22Rv1 (cell line): ENCODE measurements around the gene NCOR2.

Experiments
- H3K27ac ChIP-seq: fragments of 450-650 bp; 2 replicates; pipeline ENCODE4 v1.5.1; 2017
- ZFX ChIP-seq: fragments of 450-650 bp; IDR thresholded peaks from 2 replicates; pipeline ENCODE4 v1.6.1; 2017; ENCODE audit warnings: antibody characterized with exemption, borderline replicate concordance
- TF ChIP-seq, protein P1 (sequence below): fragments of 450-650 bp; IDR thresholded peaks from 2 replicates; pipeline ENCODE4 v1.5.1; 2017; ENCODE audit warnings: mild to moderate bottlenecking

The NCOR2 gene

GRCh38 chr12:124536641-124537040, 30.8 kb downstream of the NCOR2 start:
- TF ChIP-seq ZFX, result no peak
- TF ChIP-seq, protein P1, sequence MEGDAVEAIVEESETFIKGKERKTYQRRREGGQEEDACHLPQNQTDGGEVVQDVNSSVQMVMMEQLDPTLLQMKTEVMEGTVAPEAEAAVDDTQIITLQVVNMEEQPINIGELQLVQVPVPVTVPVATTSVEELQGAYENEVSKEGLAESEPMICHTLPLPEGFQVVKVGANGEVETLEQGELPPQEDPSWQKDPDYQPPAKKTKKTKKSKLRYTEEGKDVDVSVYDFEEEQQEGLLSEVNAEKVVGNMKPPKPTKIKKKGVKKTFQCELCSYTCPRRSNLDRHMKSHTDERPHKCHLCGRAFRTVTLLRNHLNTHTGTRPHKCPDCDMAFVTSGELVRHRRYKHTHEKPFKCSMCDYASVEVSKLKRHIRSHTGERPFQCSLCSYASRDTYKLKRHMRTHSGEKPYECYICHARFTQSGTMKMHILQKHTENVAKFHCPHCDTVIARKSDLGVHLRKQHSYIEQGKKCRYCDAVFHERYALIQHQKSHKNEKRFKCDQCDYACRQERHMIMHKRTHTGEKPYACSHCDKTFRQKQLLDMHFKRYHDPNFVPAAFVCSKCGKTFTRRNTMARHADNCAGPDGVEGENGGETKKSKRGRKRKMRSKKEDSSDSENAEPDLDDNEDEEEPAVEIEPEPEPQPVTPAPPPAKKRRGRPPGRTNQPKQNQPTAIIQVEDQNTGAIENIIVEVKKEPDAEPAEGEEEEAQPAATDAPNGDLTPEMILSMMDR, result no peak
- H3K27ac ChIP-seq, result no peak overlapping the region

DNA sequence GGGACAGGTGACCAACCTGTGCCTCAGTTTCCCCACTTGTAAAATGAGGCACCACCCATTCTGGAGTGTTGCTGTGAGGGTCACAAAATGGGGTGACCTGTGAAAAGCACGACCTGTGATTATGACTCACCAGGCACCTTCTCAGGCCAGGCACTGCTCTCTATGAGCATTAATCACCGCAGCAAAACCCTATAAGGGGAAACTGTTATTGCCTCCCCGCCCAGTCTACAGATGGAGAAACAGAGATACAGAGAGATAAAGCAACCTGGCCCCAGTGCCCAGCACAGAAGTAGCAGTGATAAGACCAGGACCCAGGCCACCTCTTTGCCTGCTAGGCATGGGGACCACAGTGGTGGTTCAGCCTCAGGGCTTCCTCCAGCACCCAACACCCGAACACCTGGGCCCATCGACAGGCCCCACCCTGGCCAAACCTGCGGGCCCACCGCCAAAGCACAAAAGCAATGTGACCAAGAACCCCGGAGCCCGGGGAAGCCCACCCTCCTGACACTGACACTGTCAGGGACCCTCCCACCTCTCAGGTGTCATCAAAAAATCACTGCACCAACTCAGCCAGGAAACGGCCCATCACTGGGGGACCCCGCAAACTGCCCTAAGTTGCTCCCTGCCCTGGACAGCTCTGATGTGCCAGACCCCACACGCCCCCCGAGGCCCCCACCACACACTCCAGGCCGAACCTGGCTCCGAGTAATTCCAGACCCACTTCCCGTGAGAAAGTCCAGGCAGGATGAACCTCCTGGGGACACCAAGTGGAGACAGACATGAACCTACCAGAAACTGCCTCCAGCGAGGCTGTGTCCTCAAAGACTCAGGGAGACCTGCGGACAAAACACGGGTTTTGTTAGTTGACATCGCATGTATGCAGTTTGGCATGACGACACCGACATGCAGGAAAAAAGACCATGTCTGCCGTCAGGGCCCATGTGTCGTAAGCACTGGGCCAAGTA, 32.4 kb downstream of the NCOR2 start:
- no peak overlapping the region for H3K27ac ChIP-seq
- TF ChIP-seq, protein P1, result no peak
- TF ChIP-seq ZFX, result no peak

DNA sequence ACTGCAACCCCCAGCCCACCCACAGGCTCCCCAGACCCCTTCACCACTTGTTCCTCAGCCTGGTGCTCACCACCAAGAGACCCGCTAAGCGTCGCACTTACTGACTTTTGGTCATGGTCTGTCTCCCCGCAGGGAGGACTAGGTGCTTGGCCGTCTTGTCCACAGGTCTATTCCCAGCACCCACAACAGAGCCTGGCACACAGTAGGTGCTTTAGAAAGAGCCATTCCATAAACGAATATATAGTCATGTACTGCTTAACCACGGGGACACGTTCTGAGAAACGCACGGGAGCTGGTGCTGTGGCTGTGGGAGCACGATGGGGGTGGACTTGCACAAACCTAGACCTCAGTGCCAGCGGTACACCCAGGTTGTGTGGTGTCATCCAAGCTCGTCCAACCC, 34.0 kb downstream of the NCOR2 start:
- TF ChIP-seq ZFX, result no peak
- TF ChIP-seq, protein P1, result no peak
- H3K27ac ChIP-seq, result no peak overlapping the region

DNA sequence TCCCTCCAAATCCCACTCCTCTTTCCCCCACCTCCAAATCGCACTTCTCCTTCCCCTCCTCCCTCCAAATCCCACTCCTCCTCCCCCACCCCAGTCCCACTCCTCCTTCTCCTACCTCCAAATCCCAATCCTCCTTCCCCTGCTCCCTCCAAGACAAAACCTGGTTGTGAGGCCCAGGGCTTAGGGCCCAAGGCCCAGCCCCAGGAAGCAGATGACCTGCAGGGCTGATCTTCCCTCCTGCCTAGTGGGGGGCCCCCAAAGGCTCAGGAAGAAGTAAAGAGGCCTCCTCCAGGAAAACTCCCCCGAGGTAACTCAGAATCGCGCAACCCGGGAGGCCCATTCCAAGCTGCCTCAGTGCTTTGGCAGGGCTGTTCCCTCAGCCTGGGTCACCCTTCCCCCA, 34.4 kb downstream of the NCOR2 start:
- no peak overlapping the region for H3K27ac ChIP-seq
- TF ChIP-seq, protein P1, result no peak
- TF ChIP-seq ZFX, result no peak

- TF ChIP-seq, protein P1, result no peak
- no peak for TF ChIP-seq ZFX
- no peak overlapping the region for H3K27ac ChIP-seq
Measured at GRCh38 chr12:124532331-124532750, 35.1 kb downstream of the NCOR2 start.

DNA sequence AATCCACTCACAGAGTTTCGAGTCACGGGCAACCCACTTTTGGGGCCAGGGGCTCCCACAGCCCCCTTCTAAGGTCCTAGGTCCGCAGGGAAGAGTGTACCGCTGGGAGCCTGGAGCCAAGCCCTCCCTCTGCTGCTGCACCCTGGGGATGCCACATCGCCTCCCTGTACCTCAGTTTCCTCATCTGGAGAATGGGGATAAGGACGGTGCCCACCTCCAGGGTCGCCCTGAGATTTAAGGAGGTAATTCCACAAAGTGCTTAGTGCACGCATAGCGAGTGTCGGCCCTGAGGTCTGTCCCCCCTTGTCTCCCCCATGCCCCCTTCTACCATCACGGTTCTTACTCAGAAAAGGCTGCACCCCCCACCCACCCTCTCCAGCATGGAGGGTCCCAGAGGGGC, 35.5 kb downstream of the NCOR2 start:
- no peak for TF ChIP-seq ZFX
- TF ChIP-seq, protein P1, result no peak
- no peak overlapping the region for H3K27ac ChIP-seq

- H3K27ac ChIP-seq, result no peak overlapping the region
- TF ChIP-seq, protein P1, result no peak
- no peak for TF ChIP-seq ZFX
Measured at GRCh38 chr12:124531281-124531745, 36.1 kb downstream of the NCOR2 start.
